T-cell (primary cell): ENCODE measurements around the gene RALGAPB. TPM values are rescaled to one million over a fixed set of nuclear protein-coding genes. Genes with fewer than 3 reads are reported as not detected.

Experiments
- ATAC-seq, 4 experiments: fragments of 200-7000 bp in 3 of 4; fragments of 150-1000 bp in 1 of 4; cut with Tn5 transposase; replicated peaks in 1 of 4; 1 replicate in 3 of 4; 2 replicates in 1 of 4; pipeline ENCODE4 v1.10.0; 2021; ENCODE audit warnings: moderate library complexity in 3 of 4, mild to moderate bottlenecking in 2 of 4, moderate number of reproducible peaks in 1 of 4
- CTCF ChIA-PET, 2 donors: fragments of 300-600 bp; sonication (Branson Sonifier 250); formaldehyde crosslinking; loops; one replicate each; lab custom pipeline; 2022; ENCODE audit warnings: antibody characterized with exemption in 2 of 2; lab: Charles Lee
- POLR2A ChIA-PET, 2 donors: fragments of 300-600 bp; sonication (Branson Sonifier 250); formaldehyde crosslinking; loops; one replicate each; lab custom pipeline; 2022; ENCODE audit warnings: antibody characterized with exemption in 2 of 2; lab: Charles Lee
- DNase-seq, 35 experiments: peaks; one replicate each; pipeline versions ENCODE4 v3.0.0 to v3.0.0-alpha.2; 2013 to 2023
- H3K27ac ChIP-seq: one replicate; pipeline ENCODE4 v1.5.1; 2013; ENCODE audit warnings: low read length
- H3K27me3 ChIP-seq, 2 experiments: replicated peaks in 1 of 2; 1 replicate in 1 of 2; 2 replicates in 1 of 2; pipeline versions ENCODE4 v1.6.1 to v1.7.0; 2013; ENCODE audit warnings: low read length in 1 of 2, mixed read lengths in 1 of 2; ENCODE audit not compliant: control insufficient read depth in 2 of 2, insufficient read depth in 2 of 2; ENCODE audit errors: extremely low read depth in 1 of 2
- H3K36me3 ChIP-seq, 2 donors: 1 replicate in 1 of 2; 2 replicates in 1 of 2; pipeline versions ENCODE4 v1.6.1 to v1.7.0; 2013; ENCODE audit warnings: low read length in 1 of 2; ENCODE audit not compliant: control insufficient read depth in 2 of 2, insufficient read depth in 1 of 2; ENCODE audit errors: extremely low read depth in 1 of 2
- H3K4me1 ChIP-seq, 2 experiments: 1 replicate in 1 of 2; 2 replicates in 1 of 2; pipeline versions ENCODE4 v1.6.1 to v1.7.0; 2013; ENCODE audit warnings: low read length in 2 of 2, mixed read lengths in 1 of 2; ENCODE audit not compliant: insufficient read depth in 2 of 2, control insufficient read depth in 1 of 2; ENCODE audit errors: extremely low read depth in 1 of 2
- H3K4me3 ChIP-seq, 2 donors: 1 replicate in 1 of 2; 2 replicates in 1 of 2; pipeline versions ENCODE4 v1.5.1 to v1.7.0; 2013; ENCODE audit warnings: mild to moderate bottlenecking in 2 of 2, low read length in 1 of 2, moderate library complexity in 1 of 2; ENCODE audit not compliant: control insufficient read depth in 1 of 2; ENCODE audit errors: extremely low read depth in 1 of 2
- H3K9me3 ChIP-seq: 2 replicates; pipeline ENCODE4 v1.7.0; 2013
- H3K27ac Mint-ChIP-seq, 2 donors: one replicate each; pipeline ENCODE4 v1.8.0; 2020 to 2021; ENCODE audit warnings: mild to moderate bottlenecking in 2 of 2, mixed read lengths in 2 of 2
- H3K27me3 Mint-ChIP-seq, 2 donors: one replicate each; pipeline ENCODE4 v1.8.0; 2021 to 2022; ENCODE audit warnings: mixed read lengths in 2 of 2
- H3K36me3 Mint-ChIP-seq: one replicate; pipeline ENCODE4 v1.8.0; 2021; ENCODE audit warnings: mixed read lengths
- H3K4me1 Mint-ChIP-seq, 3 donors: one replicate each; pipeline ENCODE4 v1.8.0; 2020 to 2022; ENCODE audit warnings: mixed read lengths in 3 of 3, mild to moderate bottlenecking in 1 of 3
- H3K4me3 Mint-ChIP-seq, 3 donors: one replicate each; pipeline ENCODE4 v1.8.0; 2020 to 2022; ENCODE audit warnings: mild to moderate bottlenecking in 3 of 3, mixed read lengths in 3 of 3, moderate library complexity in 3 of 3
- H3K9me3 Mint-ChIP-seq, 3 donors: one replicate each; pipeline ENCODE4 v1.8.0; 2020 to 2022; ENCODE audit warnings: mixed read lengths in 3 of 3
- WGBS: methylation state at CpG from one replicate; pipeline ENCODE4 v1.1.5; 2013; ENCODE audit warnings: missing lambda C conversion rate; ENCODE audit not compliant: insufficient coverage; 5-methylcytosine and 5-hydroxymethylcytosine counted together
- total RNA-seq, 35 experiments: library from RNA in 6 of 35; stranded (reverse) in 6 of 35; fragments of 120-200 nt in 1 of 35; gene quantifications; one replicate each; pipeline versions ENCODE4 v1.2.1 to v1.2.4 and lab custom pipeline; 2013 to 2026

The RALGAPB gene
- total RNA-seq, 5 donors from 2014 or later (not counting 1 experiment from before 2014, with no cell fraction given) = 42.7 to 50.1 (median 46.1) TPM

GRCh38 chr20:38583306-38583705 lies 110.7 kb downstream of the RALGAPB start:
- Mint-ChIP-seq H3K27ac (no peak overlapping the region), H3K4me3 (no peak overlapping the region), H3K4me1 (no peaks in the 10 kb centered on the region), H3K9me3 (no peaks in the 10 kb centered on the region), H3K27me3 (peaks cover 4 to 5% of the 10 kb centered on the region in 2 donors), H3K36me3 (no peaks in the 10 kb centered on the region)
- ChIA-PET CTCF (no interaction called here), POLR2A (no interaction called here)
- no peaks in the 10 kb centered on the region for H3K36me3 ChIP-seq
- no peak overlapping the region for H3K4me3 ChIP-seq
- no peaks in the 10 kb centered on the region for H3K9me3 ChIP-seq
- WGBS = 40% methylated on average over 1 of the region's 4 CpGs
- no peak for ATAC-seq
- H3K27me3 ChIP-seq = peaks cover 0 to 16% of the 10 kb centered on the region in 2 experiments
- H3K4me1 ChIP-seq = no peaks in the 10 kb centered on the region
- no peak overlapping the region for H3K27ac ChIP-seq
- DNase-seq = no peak

- POLR2A ChIA-PET = no interaction called here
- no peak for DNase-seq
Measured at GRCh38 chr20:38584099-38584763, 111.6 kb downstream of the RALGAPB start.

GRCh38 chr20:38585404-38586180 lies 112.9 kb downstream of the RALGAPB start:
- no peaks in the 10 kb centered on the region for H3K4me1 ChIP-seq
- WGBS = 64% methylated on average over 6 of the region's 10 CpGs
- DNase-seq (no peak), ATAC-seq (no peak)
- POLR2A ChIA-PET = no interaction called here
- peaks cover 0 to 20% of the 10 kb centered on the region in 2 experiments for H3K27me3 ChIP-seq
- H3K4me1 Mint-ChIP-seq = no peaks in the 10 kb centered on the region
- peaks cover 4 to 5% of the 10 kb centered on the region in 2 donors for H3K27me3 Mint-ChIP-seq
- no peak overlapping the region for H3K27ac Mint-ChIP-seq
- H3K36me3 ChIP-seq = no peaks in the 10 kb centered on the region
- H3K9me3 Mint-ChIP-seq = no peaks in the 10 kb centered on the region
- no peak overlapping the region for H3K4me3 Mint-ChIP-seq
- H3K36me3 Mint-ChIP-seq = no peaks in the 10 kb centered on the region
- no peak overlapping the region for H3K27ac ChIP-seq
- H3K9me3 ChIP-seq = no peaks in the 10 kb centered on the region
- H3K4me3 ChIP-seq = no peak overlapping the region
- CTCF ChIA-PET = no interaction called here

More at GRCh38 chr20:38584099-38584763, 111.6 kb downstream of the RALGAPB start:
- no peak overlapping the region for H3K4me3 Mint-ChIP-seq
- H3K9me3 Mint-ChIP-seq = no peaks in the 10 kb centered on the region
- no peaks in the 10 kb centered on the region for H3K36me3 Mint-ChIP-seq
- no peak overlapping the region for H3K27ac Mint-ChIP-seq
- Histone ChIP-seq H3K36me3 (no peaks in the 10 kb centered on the region), H3K4me3 (no peak overlapping the region), H3K27me3 (peaks cover 0 to 16% of the 10 kb centered on the region in 2 experiments), H3K9me3 (no peaks in the 10 kb centered on the region), H3K4me1 (no peaks in the 10 kb centered on the region), H3K27ac (no peak overlapping the region)
- CTCF ChIA-PET = no interaction called here
- no peaks in the 10 kb centered on the region for H3K4me1 Mint-ChIP-seq
- WGBS = 50% methylated on average over 2 of the region's 7 CpGs
- ATAC-seq = no peak
- peaks cover 4 to 5% of the 10 kb centered on the region in 2 donors for H3K27me3 Mint-ChIP-seq

GRCh38 chr20:38586181-38586525 lies 113.5 kb downstream of the RALGAPB start:
- H3K9me3 Mint-ChIP-seq = no peaks in the 10 kb centered on the region
- Histone ChIP-seq H3K27ac (no peak overlapping the region), H3K4me3 (no peak overlapping the region), H3K36me3 (no peaks in the 10 kb centered on the region), H3K9me3 (no peaks in the 10 kb centered on the region), H3K4me1 (no peaks in the 10 kb centered on the region), H3K27me3 (peaks cover 0 to 26% of the 10 kb centered on the region in 2 experiments)
- POLR2A ChIA-PET = no interaction called here
- no peaks in the 10 kb centered on the region for H3K4me1 Mint-ChIP-seq
- H3K27ac Mint-ChIP-seq = no peak overlapping the region
- no peaks in the 10 kb centered on the region for H3K36me3 Mint-ChIP-seq
- no peak overlapping the region for H3K4me3 Mint-ChIP-seq
- CTCF ChIA-PET = no interaction called here
- DNase-seq (no peak), ATAC-seq (no peak)
- 74% methylated on average over 3 of the region's 3 CpGs for WGBS
- peaks cover 4 to 5% of the 10 kb centered on the region in 2 donors for H3K27me3 Mint-ChIP-seq

- ChIA-PET POLR2A (no interaction called here), CTCF (interaction anchor here in 1 of 2 donors (0.7 kb wide), 1 partner anchor 255 kb away, joined by 3 read pairs; no protein-coding TSS in a partner anchor)
- no peaks in the 10 kb centered on the region for H3K36me3 Mint-ChIP-seq
- H3K9me3 ChIP-seq = no peaks in the 10 kb centered on the region
- peaks cover 0 to 33% of the 10 kb centered on the region in 2 experiments for H3K27me3 ChIP-seq
- H3K27ac ChIP-seq = no peak overlapping the region
- H3K4me3 Mint-ChIP-seq = no peak overlapping the region
- H3K4me1 Mint-ChIP-seq = no peaks in the 10 kb centered on the region
- H3K9me3 Mint-ChIP-seq = no peaks in the 10 kb centered on the region
- no peak overlapping the region for H3K4me3 ChIP-seq
- 80% methylated on average over 1 of the region's 6 CpGs for WGBS
- H3K36me3 ChIP-seq = no peaks in the 10 kb centered on the region
- no peak for ATAC-seq
- no peak for DNase-seq
- no peak overlapping the region for H3K27ac Mint-ChIP-seq
- H3K27me3 Mint-ChIP-seq = peaks cover 4 to 8% of the 10 kb centered on the region in 2 donors
- H3K4me1 ChIP-seq = no peaks in the 10 kb centered on the region
Measured at GRCh38 chr20:38588303-38588702, 115.7 kb downstream of the RALGAPB start.

- POLR2A ChIA-PET = no interaction called here
- 46% methylated on average over 1 of the region's 4 CpGs for WGBS
- Histone ChIP-seq H3K27ac (no peak overlapping the region), H3K9me3 (no peaks in the 10 kb centered on the region), H3K36me3 (no peaks in the 10 kb centered on the region), H3K4me1 (no peaks in the 10 kb centered on the region), H3K4me3 (no peak overlapping the region), H3K27me3 (peaks cover 0 to 24% of the 10 kb centered on the region in 2 experiments)
- Mint-ChIP-seq H3K4me1 (no peaks in the 10 kb centered on the region), H3K27ac (no peak overlapping the region), H3K27me3 (peaks cover 4 to 8% of the 10 kb centered on the region in 2 donors), H3K4me3 (no peak overlapping the region), H3K9me3 (no peaks in the 10 kb centered on the region), H3K36me3 (no peaks in the 10 kb centered on the region)
- CTCF ChIA-PET = no interaction called here
- ATAC-seq = no peak
- no peak for DNase-seq
Measured at GRCh38 chr20:38589351-38589750, 116.7 kb downstream of the RALGAPB start.
